ENCODE results near the gene AOPEP.

The AOPEP gene

DNA sequence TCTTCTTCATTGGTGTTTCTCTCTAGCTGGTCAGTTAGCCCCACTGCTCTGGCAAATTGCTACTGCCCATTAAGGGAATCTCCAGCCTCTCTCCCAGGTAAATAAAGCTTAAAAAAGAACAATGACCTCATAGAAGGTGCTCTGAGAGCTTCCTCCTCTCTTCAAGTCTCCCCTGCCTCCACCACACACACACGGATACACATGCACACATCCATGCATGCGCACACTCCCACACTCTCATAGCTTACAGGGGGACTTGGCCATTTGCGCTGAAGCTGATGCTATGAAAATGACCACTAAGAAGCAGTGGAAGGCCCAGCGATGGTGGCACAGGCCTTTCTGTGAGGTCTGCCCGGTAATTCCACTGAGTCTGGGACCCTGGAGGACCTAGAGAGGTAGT, 250.9 kb downstream of the AOPEP start:
- no peak for DNase-seq

DNA sequence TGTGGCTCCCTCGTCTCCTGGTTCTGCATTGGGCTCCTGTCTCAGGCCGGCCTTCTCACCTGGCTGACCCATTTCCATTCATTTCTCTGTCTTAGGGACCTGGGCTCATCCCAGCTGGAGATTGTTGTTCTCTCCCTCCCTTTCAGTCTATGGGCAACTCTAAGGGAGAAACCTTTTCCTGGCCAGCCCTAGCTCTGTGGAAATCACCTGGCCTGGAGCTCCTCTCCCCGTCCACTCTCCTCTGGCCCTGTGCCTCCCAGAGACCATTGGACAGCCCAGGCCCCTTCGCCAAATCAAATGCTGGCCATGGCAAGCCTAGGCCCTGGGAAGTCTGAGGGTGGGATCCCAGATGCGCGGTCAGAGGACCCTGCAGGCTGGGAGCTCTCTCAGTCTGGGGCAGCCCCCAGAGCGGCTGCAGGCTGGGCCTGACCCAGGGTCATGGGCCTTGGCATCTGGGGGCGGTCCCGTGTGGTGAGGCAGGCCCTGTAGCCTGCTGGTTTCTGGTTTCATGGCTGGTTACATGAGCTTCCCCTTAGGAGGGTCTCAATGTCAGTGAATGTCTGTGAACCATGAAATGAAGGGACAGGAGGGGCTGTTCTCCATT, 253.5 kb downstream of the AOPEP start:
- no peak for DNase-seq

DNA sequence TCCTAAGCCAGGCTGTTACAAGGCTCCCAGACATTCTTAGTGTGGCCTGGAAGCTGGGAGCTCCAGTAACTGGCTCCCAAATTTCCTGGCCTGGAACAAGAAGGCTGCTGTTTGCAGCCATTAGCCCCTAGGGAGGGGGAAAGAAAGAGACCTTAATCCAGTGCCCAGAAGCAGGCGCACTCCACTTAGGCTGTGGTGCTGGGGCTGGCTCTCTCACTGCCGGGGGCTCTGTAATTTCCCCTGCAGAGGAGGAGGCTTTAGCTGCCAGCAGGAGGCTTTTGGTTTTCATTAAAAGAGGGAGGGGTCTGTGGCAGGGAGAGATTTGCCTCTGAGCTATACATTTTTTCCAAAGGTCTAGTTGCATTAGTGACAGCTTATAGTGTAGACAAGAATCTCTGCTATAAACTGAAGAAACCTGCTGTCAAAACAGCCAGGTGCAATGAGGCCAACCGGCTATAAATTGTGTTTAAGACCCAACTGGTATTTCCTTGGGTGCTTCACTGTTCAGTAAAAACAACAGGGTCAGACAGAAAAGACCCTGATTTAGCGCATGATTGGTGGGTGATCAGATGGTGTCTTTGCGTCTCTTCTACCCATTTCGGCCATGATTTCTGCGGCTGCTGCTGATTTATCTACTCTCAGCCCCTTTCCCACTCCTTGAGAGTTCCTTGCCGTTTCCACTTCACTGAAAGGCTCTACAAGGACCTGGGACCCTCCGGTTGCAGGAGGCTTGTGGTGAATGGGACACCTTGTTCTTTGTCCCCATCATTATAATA, 254.6 kb downstream of the AOPEP start:
- no peak for DNase-seq

DNA sequence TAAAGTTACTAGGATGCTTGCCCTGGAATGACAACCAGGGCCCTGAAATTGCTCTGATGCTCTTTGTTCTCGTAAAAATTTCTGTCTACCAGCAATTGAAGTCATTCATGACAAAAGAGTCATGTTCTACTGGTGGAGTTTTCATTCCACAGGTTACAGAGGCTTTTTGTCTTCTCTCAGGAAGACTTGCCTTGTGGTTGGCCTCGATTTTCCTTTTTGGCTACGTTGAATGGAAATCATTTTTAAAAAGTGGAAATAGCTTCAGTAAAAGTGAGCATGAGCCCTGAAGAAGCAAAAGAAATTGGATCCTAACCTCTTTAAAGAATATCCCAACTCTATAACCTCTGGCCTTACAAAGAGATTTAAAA, 255.2 kb downstream of the AOPEP start:
- no peak for DNase-seq

DNA sequence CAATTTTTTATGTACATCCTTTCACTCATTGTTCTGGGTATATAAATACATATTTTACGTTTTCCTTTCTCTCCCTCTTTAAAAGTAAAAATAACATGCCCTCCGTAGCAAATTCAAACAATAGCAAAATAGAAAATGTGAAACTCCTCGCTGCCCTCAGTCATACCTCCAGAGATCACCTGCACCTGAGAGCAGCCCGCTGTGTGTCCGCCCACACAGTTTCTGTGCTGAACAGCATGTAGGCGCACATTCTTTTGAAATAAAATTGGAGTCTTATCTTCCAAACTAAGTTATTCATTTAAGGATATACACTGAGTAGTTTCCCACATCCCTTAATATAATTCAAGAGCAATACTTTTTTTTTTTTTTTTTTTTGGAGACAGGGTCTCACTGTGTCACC, 255.7 kb downstream of the AOPEP start:
- no peak for DNase-seq

DNA sequence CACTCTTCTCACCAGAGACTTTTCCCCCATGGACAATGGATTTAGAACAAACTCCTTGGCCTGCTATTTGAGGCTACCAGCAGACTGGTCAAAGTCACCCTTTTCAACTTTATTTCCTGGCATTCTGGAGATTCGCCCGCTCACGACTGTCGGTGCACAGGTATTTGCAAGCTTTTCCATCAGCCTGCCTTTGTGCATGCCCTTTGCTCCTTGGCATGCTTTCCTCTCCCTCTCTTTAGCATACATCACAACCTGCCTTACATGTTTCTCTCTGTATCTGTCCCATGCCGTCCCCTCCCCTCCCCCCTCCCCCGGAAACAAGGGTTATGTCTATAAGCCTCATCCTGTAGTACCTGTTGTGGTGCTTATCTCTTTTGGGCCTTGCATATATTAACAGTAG, 257.1 kb downstream of the AOPEP start:
- DNase-seq = no peak

DNA sequence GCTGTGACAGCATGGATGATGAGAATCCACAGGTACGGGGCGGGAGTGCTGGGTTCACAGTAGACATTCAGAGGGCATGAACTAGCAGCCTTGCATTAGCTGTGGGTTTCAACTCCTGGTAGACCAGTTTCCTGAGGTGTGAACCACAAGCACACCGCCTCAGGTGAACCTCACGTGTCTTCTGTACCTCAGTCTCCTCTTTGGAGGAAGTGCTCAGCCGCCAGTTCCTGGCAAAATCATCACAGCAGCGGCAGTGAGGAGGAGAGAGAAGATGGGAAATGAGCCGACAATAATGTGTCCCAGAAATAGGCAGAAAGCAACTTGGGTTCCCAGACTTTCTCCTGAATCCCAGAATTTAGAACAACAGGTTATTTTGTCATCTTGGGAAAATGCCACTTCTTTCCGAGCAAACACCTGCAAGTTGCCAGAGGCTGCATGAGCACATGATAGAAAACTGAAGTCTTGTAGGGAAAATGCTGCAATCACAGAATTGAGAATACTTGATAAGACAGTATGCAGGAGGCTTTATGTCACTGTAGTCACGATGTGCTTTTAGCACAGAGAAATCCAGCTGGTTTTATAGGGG, 258.5 kb downstream of the AOPEP start:
- DNase-seq = no peak

DNA sequence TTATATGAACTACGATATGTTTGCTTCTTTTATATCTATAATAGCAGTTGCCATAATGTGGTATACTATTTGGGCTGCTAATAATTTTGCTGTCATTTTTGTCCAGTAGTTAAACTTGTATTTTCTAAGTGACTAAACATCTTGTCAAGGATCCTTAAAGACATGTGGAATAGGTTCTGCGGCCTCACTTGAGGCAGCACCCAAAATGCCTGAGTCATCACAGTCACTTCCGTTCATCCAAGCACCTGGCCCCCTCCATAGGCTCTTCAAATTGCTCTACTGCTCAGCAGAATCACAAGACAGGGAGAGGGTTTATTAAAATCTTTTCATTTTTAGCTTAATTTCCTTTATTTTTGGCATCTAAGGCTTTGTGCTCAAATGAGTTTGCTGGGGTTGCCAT, 259.1 kb downstream of the AOPEP start:
- no peak for DNase-seq

DNA sequence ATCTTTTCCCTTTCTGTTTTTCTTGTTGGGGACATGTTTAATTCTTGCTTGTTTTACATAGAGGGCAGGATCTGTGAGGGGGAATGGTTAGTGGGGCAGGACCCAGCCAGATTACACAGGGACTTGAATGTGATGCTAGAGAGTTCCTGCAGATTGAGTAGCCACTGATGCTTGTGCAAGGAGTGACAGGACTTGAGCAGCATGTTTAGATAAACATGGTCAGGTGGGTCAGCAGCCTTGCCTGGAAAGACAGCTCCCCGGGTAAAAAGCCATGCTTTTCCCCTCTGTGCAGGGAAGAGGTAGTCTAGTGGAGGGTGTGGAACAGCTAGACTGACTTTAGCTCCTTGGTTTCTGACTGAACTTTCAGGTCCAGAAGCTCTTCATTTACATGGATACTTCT, 261.2 kb downstream of the AOPEP start:
- DNase-seq = no peak

DNA sequence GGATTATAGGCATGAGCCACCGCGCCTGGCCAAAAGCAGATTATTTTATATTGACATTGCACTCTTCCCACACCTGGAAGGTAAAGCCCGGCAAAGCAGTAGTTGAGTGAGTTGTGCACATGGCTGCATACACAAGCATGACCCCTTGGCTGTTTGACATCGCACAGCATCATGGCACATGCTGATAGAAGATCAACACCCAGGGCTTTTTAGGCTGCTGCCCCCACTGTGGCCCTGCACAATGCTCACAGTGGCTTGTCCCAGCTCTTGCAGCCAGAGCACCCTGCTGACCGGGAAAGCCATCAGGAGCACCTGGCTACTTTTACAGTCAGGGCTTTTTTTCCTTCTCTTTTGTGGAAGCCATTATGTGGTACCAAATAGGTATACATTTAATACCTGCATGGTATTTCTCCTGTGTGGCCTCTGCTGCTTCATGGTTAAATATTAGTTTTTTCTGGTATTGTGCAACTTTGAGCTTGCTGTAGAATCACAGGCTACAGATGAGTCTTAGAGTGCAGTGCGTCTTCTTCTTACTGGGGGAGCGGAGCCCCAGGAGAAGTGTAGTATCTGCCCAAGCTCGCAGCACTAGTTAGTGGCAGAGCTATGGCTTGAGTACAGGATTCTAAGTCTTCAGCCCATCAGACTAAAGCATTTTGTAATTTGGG, 264.5 kb downstream of the AOPEP start:
- DNase-seq = no peak

DNA sequence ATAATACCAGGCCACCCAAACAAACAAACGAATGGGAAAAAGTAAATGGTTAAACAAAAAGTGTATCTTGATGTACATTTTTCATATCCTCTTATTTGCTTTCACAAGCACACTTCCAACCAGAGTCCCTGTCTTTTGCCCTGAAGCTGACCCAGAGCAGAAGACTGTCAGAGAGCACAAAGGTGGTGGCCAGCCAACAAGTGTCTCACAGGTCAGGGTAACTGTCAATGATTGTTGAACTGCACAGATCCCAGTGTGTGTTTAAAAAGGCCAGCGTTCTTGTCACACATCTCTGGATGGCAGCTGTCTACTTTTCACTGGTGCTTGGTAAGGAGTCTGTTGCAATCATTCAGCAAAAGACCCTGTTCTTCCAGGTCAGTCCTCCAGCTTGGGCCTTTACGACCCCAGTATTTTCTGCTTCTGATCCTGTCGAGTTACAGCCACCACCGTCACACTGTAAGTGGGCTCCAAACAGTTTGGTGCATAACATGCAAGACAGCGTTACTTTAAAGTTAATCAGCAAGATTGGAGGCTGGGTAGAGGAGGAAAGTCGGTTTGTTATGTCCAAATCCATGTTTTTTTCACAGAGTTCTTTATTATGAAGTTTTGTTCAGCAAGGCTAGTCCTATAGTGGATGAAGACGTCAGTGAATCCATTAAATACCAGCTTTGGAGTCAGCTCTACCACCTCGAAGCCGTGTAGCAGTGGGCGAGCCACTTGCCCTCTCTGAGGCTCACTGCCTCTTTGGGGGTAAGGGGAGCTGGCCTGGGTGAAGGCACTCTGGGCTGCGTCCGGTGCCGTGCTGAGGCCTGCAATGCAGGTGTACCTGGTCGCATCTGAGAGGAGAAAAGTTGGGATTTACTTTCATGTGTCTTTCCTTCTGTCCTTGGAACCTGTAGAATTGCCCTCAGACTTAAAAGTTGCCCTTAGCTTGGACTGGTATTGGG, 265.7 kb downstream of the AOPEP start:
- DNase-seq = no peak

DNA sequence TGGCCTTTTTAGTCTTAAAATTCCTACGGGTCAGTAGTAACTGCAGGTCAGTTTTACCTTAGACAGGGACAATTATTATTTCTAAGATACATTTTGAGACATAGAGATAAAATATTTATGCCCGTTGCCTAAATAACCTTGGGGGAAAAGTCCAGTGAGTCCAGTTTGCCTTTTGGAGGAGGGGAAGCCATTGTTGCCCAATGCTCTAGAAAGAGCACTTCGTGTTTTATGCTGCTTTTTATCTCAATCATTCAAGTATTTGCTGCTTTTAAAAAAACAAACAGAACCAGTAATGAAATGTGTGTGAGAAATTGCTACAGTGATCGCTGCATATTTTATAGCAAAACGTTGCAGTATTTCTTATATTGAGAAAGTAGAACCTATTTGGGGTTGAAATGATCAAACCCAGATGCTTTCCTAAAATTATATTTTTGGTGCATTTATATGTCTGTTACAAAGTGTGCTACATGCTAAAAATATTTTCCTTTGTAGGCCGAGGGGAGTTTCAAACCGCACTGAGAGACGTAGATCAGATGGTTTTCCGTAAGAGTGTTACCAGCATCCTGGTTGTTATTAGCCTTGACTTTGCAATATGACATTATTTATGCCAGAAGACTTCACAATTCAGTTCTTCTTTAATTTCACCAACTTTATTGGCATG, 266.8 kb downstream of the AOPEP start:
- no peak for DNase-seq

DNA sequence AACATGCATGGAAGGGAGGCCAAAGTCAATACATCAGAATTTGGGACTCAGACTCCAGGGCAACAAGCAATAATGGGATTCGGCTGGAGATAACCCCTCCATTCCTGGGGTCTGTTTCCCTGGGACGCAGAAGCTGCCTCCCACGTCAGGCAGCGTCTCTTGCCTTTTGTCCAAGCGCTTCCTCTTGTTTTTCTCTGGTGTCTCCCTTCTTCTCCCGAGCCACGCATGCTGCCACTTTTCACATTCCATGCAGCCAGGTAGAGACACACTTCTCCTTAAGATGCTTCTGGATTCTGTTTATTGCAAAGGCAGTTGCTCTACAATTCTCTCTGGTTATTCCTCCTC, 267.3 kb downstream of the AOPEP start:
- DNase-seq = no peak

DNA sequence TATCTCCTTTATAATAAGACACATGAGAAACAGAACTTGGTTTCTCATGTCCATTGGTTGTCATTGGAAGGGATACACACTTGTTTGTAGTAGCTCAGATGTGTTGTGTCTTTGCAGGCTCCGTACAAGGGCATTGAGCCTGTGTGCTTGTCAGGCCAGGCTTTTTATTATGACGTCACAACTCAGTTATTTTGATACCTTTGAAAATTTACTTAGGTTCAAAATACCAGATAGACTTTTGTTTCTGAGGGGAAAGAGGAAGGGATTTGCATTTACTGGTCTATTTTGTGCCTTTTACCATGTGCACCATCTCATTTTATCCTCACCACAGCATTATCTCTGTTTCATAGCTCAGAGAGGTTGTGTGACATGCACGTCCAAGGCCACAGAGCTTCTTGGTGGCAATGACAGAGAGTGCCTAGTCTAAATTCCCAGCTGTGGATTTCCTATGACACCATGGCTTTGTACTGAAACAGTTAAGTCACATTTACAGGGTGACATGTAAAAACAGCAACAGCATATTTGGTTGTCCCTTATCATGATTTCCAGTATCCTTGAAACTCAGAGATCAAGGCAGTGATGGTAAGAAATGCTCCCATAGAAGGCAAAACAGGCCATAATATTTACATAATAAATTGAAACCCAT, 268.7 kb downstream of the AOPEP start:
- no peak for DNase-seq

DNA sequence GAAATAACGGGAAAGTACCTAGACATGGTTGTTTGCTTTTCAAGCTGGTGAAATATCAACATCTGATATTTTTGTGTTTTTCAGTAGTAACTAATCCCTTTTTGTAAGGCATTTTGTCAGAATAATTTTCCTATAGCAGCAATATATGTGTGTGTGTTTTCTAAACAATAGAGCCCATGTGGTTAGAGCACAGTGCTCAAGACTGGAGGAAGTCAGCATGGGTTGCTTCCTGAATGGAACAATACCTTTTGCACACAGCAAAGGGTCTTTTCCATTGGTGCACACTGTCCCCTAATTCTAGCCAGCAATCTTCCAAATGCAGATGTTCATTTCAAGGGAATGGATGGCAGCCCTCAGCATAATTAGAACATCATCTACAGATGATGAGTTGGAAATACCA, 270.1 kb downstream of the AOPEP start:
- DNase-seq = no peak

DNA sequence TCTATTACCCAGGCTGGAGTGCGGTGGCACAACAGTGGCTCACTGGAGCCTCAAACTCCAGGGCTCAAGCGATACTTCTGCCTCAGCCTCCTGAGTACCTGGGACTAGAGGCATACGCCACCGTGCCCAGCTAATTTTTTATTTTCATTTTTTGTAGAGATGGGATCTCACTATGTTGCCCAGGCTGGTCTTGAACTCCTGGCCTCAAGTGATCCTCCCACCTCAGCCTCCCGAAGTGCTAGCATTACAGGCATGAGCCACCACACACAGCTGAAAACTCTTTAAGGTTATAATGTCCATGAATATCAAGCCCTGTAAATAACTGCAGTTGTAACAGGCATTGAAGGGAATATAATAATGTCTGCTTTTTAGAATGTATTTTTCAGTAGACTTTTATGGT, 271.2 kb downstream of the AOPEP start:
- DNase-seq = no peak

DNA sequence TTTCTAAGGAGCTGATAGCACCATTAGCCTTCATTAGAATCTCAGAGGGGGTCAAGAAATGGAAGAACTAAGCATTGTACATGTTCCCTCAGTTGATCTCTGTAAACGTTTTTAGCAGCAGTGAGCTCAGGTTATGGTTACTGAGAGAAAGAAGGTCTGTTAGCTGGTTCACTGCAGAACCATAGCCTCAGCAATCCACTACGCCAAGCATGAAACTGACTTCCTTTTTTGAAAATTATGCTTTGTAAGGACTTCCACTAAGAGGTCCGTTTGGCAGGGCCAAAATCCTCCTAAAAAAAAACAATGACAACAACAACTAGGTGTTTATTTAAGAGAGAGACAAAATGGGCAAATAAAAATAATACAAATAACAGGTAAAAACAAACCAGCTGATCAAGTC, 273.3 kb downstream of the AOPEP start:
- DNase-seq = no peak

DNA sequence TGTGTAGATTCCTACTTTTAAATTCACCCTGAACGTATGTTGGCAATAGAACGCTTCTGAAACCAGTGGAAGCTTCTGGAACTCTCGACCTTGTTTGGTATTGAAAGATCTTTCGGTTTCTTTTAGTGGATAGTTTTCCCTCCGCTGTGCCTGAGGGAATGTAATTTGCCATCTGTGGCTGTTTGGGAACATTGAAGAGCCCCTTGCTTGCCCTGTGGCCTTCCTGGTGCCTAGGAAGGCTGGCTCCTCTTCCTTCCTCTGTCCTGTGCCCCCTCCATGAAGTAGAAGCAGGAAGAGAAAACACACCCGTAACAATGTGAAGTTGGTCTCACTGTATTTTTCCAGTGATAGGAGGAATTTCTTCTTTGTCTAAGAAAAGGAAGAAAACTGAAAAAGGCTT, 274.3 kb downstream of the AOPEP start:
- DNase-seq = no peak

DNA sequence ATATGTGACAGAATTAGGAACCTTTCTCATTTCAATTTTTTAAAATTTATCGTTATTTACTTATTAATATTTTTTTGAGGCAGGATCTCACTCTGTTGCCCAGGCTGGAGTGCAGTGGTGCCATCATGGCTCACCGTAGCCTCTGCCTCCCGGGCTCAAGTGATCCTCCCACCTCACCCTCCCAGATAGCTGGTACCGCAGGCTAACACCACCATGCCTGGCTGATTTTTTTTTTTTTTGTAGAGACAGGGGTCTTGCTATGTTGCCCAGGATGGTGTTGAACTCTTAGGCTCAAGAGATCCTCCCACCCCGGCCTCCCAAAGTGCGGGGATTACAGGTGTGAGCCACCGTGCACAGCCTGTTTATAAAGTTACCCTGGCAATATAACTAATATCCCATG, 275.2 kb downstream of the AOPEP start:
- no peak for DNase-seq

DNA sequence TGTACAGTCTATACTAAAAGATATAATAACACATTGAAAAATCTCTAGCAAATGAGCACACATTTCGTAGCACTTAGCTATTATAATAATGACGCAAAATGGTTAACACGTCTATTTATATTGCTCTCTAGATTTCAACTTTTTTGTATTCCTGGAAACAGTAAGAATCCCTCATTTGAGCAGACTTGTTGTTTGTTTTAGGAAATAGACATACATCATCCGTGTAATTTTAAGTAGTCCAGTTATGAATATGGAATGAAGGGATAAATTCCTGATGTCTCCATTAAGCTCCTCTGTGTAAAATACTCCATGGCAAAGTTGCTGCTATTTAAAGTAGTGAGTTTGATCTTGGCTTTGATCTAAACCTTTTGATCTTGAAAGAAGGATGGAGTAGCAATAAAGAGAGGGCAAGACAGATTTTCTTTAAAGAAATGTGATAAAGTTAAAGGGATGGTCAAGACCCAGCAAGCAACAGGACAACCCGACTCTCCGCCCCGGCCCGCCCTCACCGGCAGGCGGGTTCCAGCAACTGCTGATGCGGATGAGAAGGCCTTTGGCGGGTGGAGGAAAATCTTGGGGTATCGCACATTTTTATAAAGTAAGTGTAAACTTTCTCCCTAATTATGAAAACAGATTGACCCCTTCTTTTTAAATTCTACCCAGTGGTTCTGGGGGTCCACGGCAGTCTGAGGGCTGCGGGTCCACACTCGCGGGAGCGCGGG, 277.4 kb downstream of the AOPEP start:
- DNase-seq = no peak
